Frontal cortex (tissue), 4 donors: ENCODE data around the gene CATSPERZ. TPM values are rescaled to one million over a fixed set of nuclear protein-coding genes. Genes with fewer than 3 reads are reported as not detected.

Experiments
- DNase-seq, 2 donors: peaks; one replicate each; pipeline ENCODE4 v3.0.0; 2012; ENCODE audit warnings: low spot score in 2 of 2
- FAIRE-seq: peaks from 2 replicates; lab custom pipeline; 2012; peaks lifted over from hg19 to GRCh38; lab: Jason Lieb, UNC
- total RNA-seq: library from RNA; depleted of rRNA; stranded (reverse); fragments of >200 nt; gene quantifications from one replicate; pipeline ENCODE4 v1.2.3, GENCODE V29; 2014
- donor health status: control.
- donor health status: control.
- donor health status: control.

CATSPERZ gene
- total RNA-seq, 1 donor from 2014 or later = 0.82 TPM

GRCh38 chr11:64284048-64284961, 15.9 kb upstream of the CATSPERZ start, which contains the start of gene BAD:
Gene BAD, minus strand, starts transcription at chr11:64284665. Its CDS starts 297 bp downstream, at chr11:64284368.
- DNase-seq (peak; percentile 98 to 99), FAIRE-seq (no peak)

GRCh38 chr11:64284962-64285884, 14.9 kb upstream of the CATSPERZ start, which contains the start of gene GPR137:
Gene GPR137, plus strand, starts transcription at chr11:64285848. Its CDS starts 677 bp downstream, at chr11:64286525.
- FAIRE-seq = no peak
- peak; percentile 94 to 96 for DNase-seq

- FAIRE-seq (no peak), DNase-seq (no peak)
These were observed 14.0 kb upstream of the CATSPERZ start for GRCh38 chr11:64285885-64286800.

- DNase-seq (no peak), FAIRE-seq (no peak)
These were observed 13.4 kb upstream of the CATSPERZ start for GRCh38 chr11:64286801-64287159.

GRCh38 chr11:64287676-64288352, 12.3 kb upstream of the CATSPERZ start:
- FAIRE-seq (no peak), DNase-seq (peak in 1 of 2 donors; percentile 8)

GRCh38 chr11:64288353-64288750, 11.8 kb upstream of the CATSPERZ start:
- DNase-seq (peak in 1 of 2 donors; percentile 8), FAIRE-seq (no peak)

GRCh38 chr11:64289002-64289564, 11.1 kb upstream of the CATSPERZ start:
- FAIRE-seq = no peak
- no peak for DNase-seq

GRCh38 chr11:64290352-64291261, 9.6 kb upstream of the CATSPERZ start:
- FAIRE-seq (no peak), DNase-seq (no peak)

- no peak for FAIRE-seq
- DNase-seq = no peak
These were observed 8.9 kb upstream of the CATSPERZ start, which contains the start of gene KCNK4 for GRCh38 chr11:64291262-64291751. Gene KCNK4, plus strand, starts transcription at chr11:64291302. Its CDS starts 1,717 bp downstream, at chr11:64293019.

GRCh38 chr11:64291752-64292459, 8.3 kb upstream of the CATSPERZ start:
- DNase-seq (no peak), FAIRE-seq (no peak)

- no peak for DNase-seq
- no peak for FAIRE-seq
These were observed 7.5 kb upstream of the CATSPERZ start for GRCh38 chr11:64292460-64293254.

- DNase-seq (no peak), FAIRE-seq (no peak)
These were observed 5.4 kb upstream of the CATSPERZ start for GRCh38 chr11:64294774-64295173.

GRCh38 chr11:64295760-64296159, 4.4 kb upstream of the CATSPERZ start:
- DNase-seq = no peak
- FAIRE-seq = no peak

- DNase-seq (no peak), FAIRE-seq (no peak)
These were observed 3.9 kb upstream of the CATSPERZ start for GRCh38 chr11:64296236-64296635.

GRCh38 chr11:64296830-64297698, 3.1 kb upstream of the CATSPERZ start:
- FAIRE-seq (no peak), DNase-seq (no peak)
